DMS153 (cell line): Measurements from ENCODE around the gene FAM118B.

Experiments used
- DNase-seq: peaks from one replicate; lab custom pipeline; 2025; lab: John Stamatoyannopoulos, UW

Gene FAM118B

GRCh38 chr11:126211236-126212088 is at the start of gene FAM118B, which contains the start of gene RPUSD4:
Gene FAM118B, plus strand, starts transcription at chr11:126211782. Its CDS starts 23,220 bp downstream, at chr11:126235002.
Gene RPUSD4, minus strand, starts transcription at chr11:126211650. Its CDS starts 12 bp downstream, at chr11:126211638.
- peak; percentile 90 for DNase-seq

- no peak for DNase-seq
Observed at GRCh38 chr11:126162306-126163030, 49.1 kb upstream of the FAM118B start.

GRCh38 chr11:126163074-126163700 is 48.4 kb upstream of the FAM118B start:
- DNase-seq, result no peak

- no peak for DNase-seq
Observed at GRCh38 chr11:126163779-126164178, 47.8 kb upstream of the FAM118B start.

GRCh38 chr11:126164781-126165180 is 46.8 kb upstream of the FAM118B start:
- DNase-seq, result no peak

GRCh38 chr11:126165311-126165720 is 46.3 kb upstream of the FAM118B start:
- no peak for DNase-seq

- DNase-seq, result no peak
Observed at GRCh38 chr11:126165757-126166156, 45.8 kb upstream of the FAM118B start.

GRCh38 chr11:126166413-126166812 is 45.2 kb upstream of the FAM118B start:
- DNase-seq, result no peak

GRCh38 chr11:126167488-126167887 is 44.1 kb upstream of the FAM118B start:
- no peak for DNase-seq

- no peak for DNase-seq
Observed at GRCh38 chr11:126169291-126169690, 42.3 kb upstream of the FAM118B start.

GRCh38 chr11:126172596-126173038 is 39.0 kb upstream of the FAM118B start:
- DNase-seq, result no peak

- DNase-seq, result no peak
Observed at GRCh38 chr11:126173257-126173656, 38.3 kb upstream of the FAM118B start.

- DNase-seq, result no peak
Observed at GRCh38 chr11:126174816-126175215, 36.8 kb upstream of the FAM118B start.

GRCh38 chr11:126175393-126175792 is 36.2 kb upstream of the FAM118B start:
- DNase-seq, result no peak

GRCh38 chr11:126176853-126177470 is 34.6 kb upstream of the FAM118B start:
- DNase-seq, result no peak

- DNase-seq, result no peak
Observed at GRCh38 chr11:126181939-126182730, 29.4 kb upstream of the FAM118B start.

GRCh38 chr11:126182787-126183445 is 28.7 kb upstream of the FAM118B start:
- DNase-seq, result no peak

GRCh38 chr11:126185259-126186024 is 26.1 kb upstream of the FAM118B start:
- DNase-seq, result no peak

GRCh38 chr11:126186025-126186698 is 25.4 kb upstream of the FAM118B start:
- no peak for DNase-seq
